H1 (cell line): ENCODE measurements around the gene LNPEP. TPM values are rescaled to one million over a fixed set of nuclear protein-coding genes. Genes with fewer than 3 reads are reported as not detected.

Experiments
- CTCF ChIA-PET: fragments of 300-600 bp; sonication (Branson Sonifier 250); formaldehyde crosslinking; loops from one replicate; lab custom pipeline; 2021; ENCODE audit not compliant: partially characterized antibody; lab: Charles Lee
- POLR2A ChIA-PET: fragments of 300-600 bp; sonication (Branson Sonifier 250); formaldehyde crosslinking; loops from one replicate; lab custom pipeline; 2021; ENCODE audit warnings: inconsistent platforms; ENCODE audit not compliant: partially characterized antibody; lab: Charles Lee
- DNase-seq, 2 experiments: peaks; one replicate each; pipeline versions ENCODE4 v3.0.0 to v3.0.0-alpha.2; 2010 to 2022; ENCODE audit warnings: low spot score in 2 of 2, low read depth in 1 of 2, mixed read lengths in 1 of 2
- FAIRE-seq: peaks from 2 replicates; lab custom pipeline; 2011; peaks lifted over from hg19 to GRCh38; lab: Jason Lieb, UNC
- H2AFZ ChIP-seq: 2 replicates; pipeline ENCODE4 v1.8.1; 2012; ENCODE audit warnings: low read length, inconsistent platforms
- H2AK5ac ChIP-seq: 2 replicates; pipeline ENCODE4 v1.6.1; 2013; ENCODE audit warnings: low read depth, low read length
- H2BK120ac ChIP-seq: replicated peaks from 2 replicates; pipeline ENCODE3; 2013; ENCODE audit warnings: low read depth, low read length, inconsistent platforms
- H2BK12ac ChIP-seq: 2 replicates; pipeline ENCODE4 v1.6.1; 2013; ENCODE audit warnings: low read depth, low read length
- H2BK15ac ChIP-seq: 2 replicates; pipeline ENCODE4 v1.6.1; 2013; ENCODE audit warnings: low read length
- H2BK20ac ChIP-seq: 2 replicates; pipeline ENCODE4 v1.6.1; 2013; ENCODE audit warnings: low read length
- H2BK5ac ChIP-seq: 2 replicates; pipeline ENCODE4 v1.6.1; 2013; ENCODE audit warnings: low read depth, low read length
- H3K14ac ChIP-seq: 2 replicates; pipeline ENCODE4 v1.6.1; 2013; ENCODE audit warnings: inconsistent platforms; ENCODE audit not compliant: insufficient read length
- H3K18ac ChIP-seq: 2 replicates; pipeline ENCODE4 v1.6.1; 2013; ENCODE audit warnings: low read length; ENCODE audit errors: extremely low read depth
- H3K23ac ChIP-seq: 2 replicates; pipeline ENCODE4 v1.6.1; 2013; ENCODE audit warnings: inconsistent platforms; ENCODE audit not compliant: insufficient read length
- H3K23me2 ChIP-seq: 2 replicates; pipeline ENCODE4 v1.6.1; 2013; ENCODE audit warnings: low read depth, low read length
- H3K27ac ChIP-seq: 2 replicates; pipeline ENCODE4 v1.6.1; 2011; ENCODE audit warnings: low read depth, low read length, inconsistent platforms
- H3K27me3 ChIP-seq, 4 experiments: replicated peaks in 1 of 4; 1 replicate in 1 of 4; 2 replicates in 3 of 4; pipeline versions ENCODE4 v1.6.1 to v1.8.1; 2011 to 2013; ENCODE audit warnings: low read length in 3 of 4, mild to moderate bottlenecking in 3 of 4, inconsistent platforms in 2 of 4, mixed read lengths in 2 of 4, moderate library complexity in 1 of 4; ENCODE audit not compliant: control insufficient read depth in 3 of 4, insufficient read depth in 3 of 4; ENCODE audit errors: extremely low read depth in 1 of 4
- H3K36me3 ChIP-seq, 4 experiments: 2 replicates each; pipeline versions ENCODE4 v1.6.1 to v1.8.1; 2011 to 2013; ENCODE audit warnings: mild to moderate bottlenecking in 4 of 4, low read length in 3 of 4, moderate library complexity in 2 of 4, control low read depth in 1 of 4, inconsistent platforms in 1 of 4; ENCODE audit not compliant: insufficient read depth in 4 of 4, control insufficient read depth in 2 of 4
- H3K4ac ChIP-seq: replicated peaks from 2 replicates; pipeline ENCODE3; 2013; ENCODE audit warnings: low read length, low read depth, mixed read lengths, inconsistent platforms; ENCODE audit not compliant: insufficient read length
- H3K4me1 ChIP-seq, 4 experiments: replicated peaks in 1 of 4; 1 replicate in 1 of 4; 2 replicates in 3 of 4; pipeline versions ENCODE4 v1.6.1 to v1.8.1; 2011 to 2013; ENCODE audit warnings: low read length in 3 of 4, inconsistent platforms in 2 of 4, mixed read lengths in 1 of 4; ENCODE audit not compliant: insufficient read depth in 4 of 4, control insufficient read depth in 3 of 4
- H3K4me2 ChIP-seq, 2 experiments: 2 replicates each; pipeline versions ENCODE4 v1.6.1 to v1.8.1; 2011 to 2013; ENCODE audit warnings: low read depth in 2 of 2, low read length in 2 of 2, control low read depth in 1 of 2, inconsistent platforms in 1 of 2, mild to moderate bottlenecking in 1 of 2; ENCODE audit not compliant: insufficient read depth in 1 of 2
- H3K4me3 ChIP-seq, 4 experiments: fragments of 200-600, 300-600 bp in 1 of 4; sonication (generic), shearing (Covaris generic), sonication (Bioruptor Twin) in 1 of 4; 2 replicates each; pipeline versions ENCODE4 v1.5.1 to v1.8.1; 2011 to 2016; ENCODE audit warnings: low read length in 4 of 4, low read depth in 3 of 4, control low read depth in 2 of 4, inconsistent platforms in 2 of 4, mild to moderate bottlenecking in 2 of 4, mixed read lengths in 1 of 4, moderate library complexity in 1 of 4; ENCODE audit not compliant: insufficient read depth in 2 of 4; ENCODE audit errors: extremely low read depth in 1 of 4
- H3K56ac ChIP-seq: replicated peaks from 2 replicates; pipeline ENCODE3; 2013; ENCODE audit warnings: low read depth, mild to moderate bottlenecking, mixed read lengths, low read length, inconsistent platforms; ENCODE audit not compliant: insufficient read length
- H3K79me1 ChIP-seq: 2 replicates; pipeline ENCODE4 v1.6.1; 2013; ENCODE audit warnings: low read depth, low read length, control low read depth
- H3K79me2 ChIP-seq, 2 experiments: 2 replicates each; pipeline versions ENCODE4 v1.6.1 to v1.8.1; 2012 to 2013; ENCODE audit warnings: low read length in 2 of 2, mild to moderate bottlenecking in 2 of 2, inconsistent platforms in 1 of 2; ENCODE audit not compliant: insufficient read depth in 2 of 2, control insufficient read depth in 1 of 2
- H3K9ac ChIP-seq, 4 experiments: replicated peaks in 1 of 4; 1 replicate in 1 of 4; 2 replicates in 3 of 4; pipeline versions ENCODE4 v1.6.1 to v1.8.1; 2011 to 2013; ENCODE audit warnings: low read depth in 3 of 4, low read length in 3 of 4, control low read depth in 2 of 4, mild to moderate bottlenecking in 2 of 4, moderate library complexity in 2 of 4, inconsistent platforms in 1 of 4; ENCODE audit errors: extremely low read depth in 1 of 4
- H3K9me3 ChIP-seq, 2 experiments: 2 replicates each; pipeline versions ENCODE4 v1.6.1 to v1.8.1; 2012 to 2013; ENCODE audit warnings: mild to moderate bottlenecking in 2 of 2, moderate library complexity in 2 of 2, control low read depth in 1 of 2, inconsistent platforms in 1 of 2, low read depth in 1 of 2, low read length in 1 of 2, mixed read lengths in 1 of 2; ENCODE audit not compliant: insufficient read depth in 2 of 2
- H4K20me1 ChIP-seq, 2 experiments: replicated peaks in 1 of 2; 2 replicates each; pipeline versions ENCODE3 to v1.8.1; 2011 to 2013; ENCODE audit warnings: inconsistent platforms in 2 of 2, low read length in 2 of 2, mild to moderate bottlenecking in 1 of 2; ENCODE audit not compliant: insufficient read depth in 2 of 2, control insufficient read depth in 1 of 2
- H4K5ac ChIP-seq: 2 replicates; pipeline ENCODE4 v1.6.1; 2013; ENCODE audit warnings: low read length, low read depth, mixed read lengths, inconsistent platforms; ENCODE audit not compliant: insufficient read length
- H4K8ac ChIP-seq: 2 replicates; pipeline ENCODE4 v1.8.0; 2013; ENCODE audit warnings: mild to moderate bottlenecking, moderate library complexity, low read length, inconsistent platforms; ENCODE audit not compliant: insufficient read depth; ENCODE audit errors: extremely low read depth
- H4K91ac ChIP-seq: replicated peaks from 2 replicates; pipeline ENCODE3; 2013; ENCODE audit warnings: low read length, mixed read lengths, inconsistent platforms; ENCODE audit not compliant: insufficient read length
- BACH1 ChIP-seq: IDR thresholded peaks from 2 replicates; pipeline ENCODE4 v1.6.1; 2012; ENCODE audit warnings: low read length, improper control_type of control experiment
- NRF1 ChIP-seq: IDR thresholded peaks from 2 replicates; pipeline ENCODE4 v1.6.1; 2011; ENCODE audit warnings: mild to moderate bottlenecking, low read depth, low read length, improper control_type of control experiment
- SAP30 ChIP-seq: fragments of 300-600 bp; sonication (generic); IDR thresholded peaks from 2 replicates; pipeline ENCODE4 v1.7.1; 2012; ENCODE audit warnings: low read length, moderate library complexity, mild to moderate bottlenecking, inconsistent platforms; ENCODE audit not compliant: insufficient read depth, insufficient replicate concordance
- SIRT6 ChIP-seq: IDR thresholded peaks from one replicate; pipeline ENCODE4 v1.7.1; 2012; ENCODE audit warnings: low read length, inconsistent platforms
- SRF ChIP-seq: IDR thresholded peaks from 2 replicates; pipeline ENCODE4 v1.6.1; 2011; ENCODE audit warnings: mild to moderate bottlenecking, low read depth, low read length, moderate library complexity
- WGBS, 2 experiments: shearing (Covaris generic) in 1 of 2; methylation state at CpG; one replicate each; pipeline versions ENCODE4 v1.1.6 to v1.1.7; 2013 to 2015; ENCODE audit warnings: low lambda C conversion rate in 2 of 2, mixed read lengths in 2 of 2, inconsistent platforms in 1 of 2, low coverage in 1 of 2, missing lambda C conversion rate in 1 of 2; ENCODE audit not compliant: insufficient replicate concordance in 2 of 2, insufficient coverage in 1 of 2, insufficient read length in 1 of 2; ENCODE audit errors: extremely low coverage in 1 of 2, missing lambda C conversion rate in 1 of 2; 5-methylcytosine and 5-hydroxymethylcytosine counted together
- polyA plus RNA-seq, 7 experiments: library from polyadenylated mRNA; depleted of rRNA in 3 of 7; stranded (reverse) in 5 of 7; unstranded in 2 of 7; fragments of >200 nt in 5 of 7; fragments of 200-250 nt in 2 of 7; gene quantifications; 1 replicate in 5 of 7; 2 replicates in 1 of 7; 4 replicates in 1 of 7; pipeline versions ENCODE4 v1.2.1 to v1.2.3, GENCODE V29; 2011 to 2013; ENCODE audit warnings: missing spikeins in 2 of 7, mixed read lengths in 2 of 7
- total RNA-seq: library from RNA; stranded (reverse); fragmentation: NEBNext Ultra II Directional; extraction: Animal tissue kit (Norgen Biotek cat#: 25700); gene quantifications from 2 replicates; pipeline ENCODE4 v1.2.1, GENCODE V29; 2021
- TF ChIP-seq, protein P1 (sequence below): IDR thresholded peaks from 2 replicates; pipeline ENCODE4 v1.6.1; 2011; ENCODE audit warnings: low read length, improper control_type of control experiment

The LNPEP gene
- total and polyA plus RNA-seq, 2 of the 8 experiments (the other 6 are each of a cell fraction or from before 2014, with no cell fraction given) = 1.8 to 4.5 TPM

DNA sequence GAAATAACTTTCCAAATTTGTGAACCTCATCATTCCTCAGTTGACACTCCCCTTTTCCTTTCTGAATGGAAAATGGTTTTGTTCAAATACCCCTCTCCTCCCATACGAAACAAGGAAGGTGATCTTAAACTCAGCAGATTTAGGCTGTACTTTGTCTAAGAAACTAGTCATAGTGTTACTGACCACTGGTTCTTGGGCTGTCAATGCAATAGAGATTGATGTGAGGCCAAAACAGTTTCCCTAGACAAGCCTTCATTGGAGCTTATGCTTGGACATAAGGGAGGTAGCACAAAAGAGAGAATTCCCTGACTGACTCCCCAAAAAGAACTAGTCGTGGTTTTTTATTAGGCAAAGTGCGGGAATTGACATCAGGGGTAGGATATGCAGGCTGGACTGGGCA, 5.3 kb upstream of the LNPEP start:
- H3K4me2 ChIP-seq = no peak overlapping the region
- H2BK15ac ChIP-seq = no peak overlapping the region
- H3K4me3 ChIP-seq = no peak overlapping the region
- no peaks in the 10 kb centered on the region for H4K20me1 ChIP-seq
- H2AK5ac ChIP-seq = no peak overlapping the region
- H3K79me2 ChIP-seq = no peaks in the 10 kb centered on the region
- H4K5ac ChIP-seq = no peak overlapping the region
- ChIA-PET POLR2A (no interaction called here), CTCF (interaction anchor here (1.5 to 3.0 kb wide), 2 partner anchors 61 to 63 kb away, joined by 5 to 9 read pairs; no protein-coding TSS in a partner anchor)
- no peak overlapping the region for H2BK12ac ChIP-seq
- TF ChIP-seq NRF1 = no peak
- no peak for TF ChIP-seq SIRT6
- no peak for TF ChIP-seq SAP30
- TF ChIP-seq, protein P1, sequence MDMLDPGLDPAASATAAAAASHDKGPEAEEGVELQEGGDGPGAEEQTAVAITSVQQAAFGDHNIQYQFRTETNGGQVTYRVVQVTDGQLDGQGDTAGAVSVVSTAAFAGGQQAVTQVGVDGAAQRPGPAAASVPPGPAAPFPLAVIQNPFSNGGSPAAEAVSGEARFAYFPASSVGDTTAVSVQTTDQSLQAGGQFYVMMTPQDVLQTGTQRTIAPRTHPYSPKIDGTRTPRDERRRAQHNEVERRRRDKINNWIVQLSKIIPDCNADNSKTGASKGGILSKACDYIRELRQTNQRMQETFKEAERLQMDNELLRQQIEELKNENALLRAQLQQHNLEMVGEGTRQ = no peak
- TF ChIP-seq SRF = no peak
- no peak for TF ChIP-seq BACH1
- no peaks in the 10 kb centered on the region for H3K9me3 ChIP-seq
- no peak for FAIRE-seq
- no peaks in the 10 kb centered on the region for H3K27me3 ChIP-seq
- H3K56ac ChIP-seq = no peak overlapping the region
- H4K8ac ChIP-seq = no peak overlapping the region
- WGBS, 2 experiments = 91% methylated on average over 3 of the region's 3 CpGs; no CpG with 5 or more reads in 1 of the 2 experiments
- H3K9ac ChIP-seq = no peak overlapping the region
- H2BK120ac ChIP-seq = no peak overlapping the region
- no peak overlapping the region for H3K23ac ChIP-seq
- H3K23me2 ChIP-seq = peaks cover 6% of the 10 kb centered on the region
- peaks cover 0 to 8% (median 3%) of the 10 kb centered on the region in 4 experiments; a peak in 2 of 7 replicates for H3K4me1 ChIP-seq
- no peaks in the 10 kb centered on the region for H3K79me1 ChIP-seq
- H3K4ac ChIP-seq = no peak overlapping the region
- H3K18ac ChIP-seq = no peak overlapping the region
- no peak overlapping the region for H2AFZ ChIP-seq
- no peak overlapping the region for H2BK5ac ChIP-seq
- no peak for DNase-seq
- no peak overlapping the region for H3K14ac ChIP-seq
- no peaks in the 10 kb centered on the region for H3K36me3 ChIP-seq
- no peak overlapping the region for H3K27ac ChIP-seq
- no peak overlapping the region for H2BK20ac ChIP-seq
- H4K91ac ChIP-seq = no peak overlapping the region
